HG02642 (cell line): ENCODE data around the gene BANF2.
"Not testable (repeated sequence)": the region's sequence is repeated elsewhere in the genome, so short reads cannot be mapped to it uniquely, and the experiment has no call there.

ENCODE experiments used
- ATAC-seq: cut with Tn5 transposase; IDR thresholded peaks from one replicate; pipeline ENCODE4 v1.9.1; 2021; ENCODE audit warnings: mild to moderate bottlenecking; ENCODE audit not compliant: unreplicated experiment, poor library complexity

The BANF2 gene

DNA sequence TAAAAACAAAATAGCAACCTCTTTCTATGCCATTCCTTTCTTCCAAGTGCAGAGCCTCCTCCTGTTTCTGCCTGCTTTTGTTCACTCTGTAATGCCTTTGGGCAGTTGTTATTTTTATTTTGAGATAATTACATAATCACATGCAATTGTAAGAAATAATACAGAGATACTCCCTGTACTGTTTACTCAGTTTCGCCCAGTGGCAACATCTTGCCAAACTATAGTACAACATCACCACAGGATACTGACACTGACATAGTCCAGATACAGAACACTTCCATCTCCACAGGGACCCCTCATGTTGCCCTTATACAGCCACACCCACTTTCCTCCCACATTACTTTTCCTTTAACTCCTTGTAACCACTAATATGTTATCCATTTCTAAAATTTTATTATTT, 59.7 kb downstream of the BANF2 start:
- no peak for ATAC-seq

DNA sequence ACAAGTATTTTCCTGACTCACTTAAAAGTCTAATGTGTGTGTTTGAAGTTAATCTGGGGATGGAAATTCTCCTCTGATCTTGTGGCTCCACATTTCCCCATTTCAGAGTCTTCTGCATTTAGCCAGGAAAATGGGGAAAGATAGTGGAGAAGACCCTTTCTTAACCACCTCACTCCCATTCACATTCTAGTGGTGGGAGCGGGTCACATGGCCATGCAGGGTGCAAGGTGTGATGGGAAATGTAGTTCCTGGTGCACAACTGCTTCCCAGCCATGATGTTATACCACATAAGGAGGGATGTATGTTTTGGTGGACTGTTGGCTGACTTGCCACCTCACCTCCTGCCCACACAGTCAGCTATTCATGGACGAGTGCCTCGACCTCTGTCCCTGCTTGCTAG, 61.8 kb downstream of the BANF2 start:
- ATAC-seq, result no peak

DNA sequence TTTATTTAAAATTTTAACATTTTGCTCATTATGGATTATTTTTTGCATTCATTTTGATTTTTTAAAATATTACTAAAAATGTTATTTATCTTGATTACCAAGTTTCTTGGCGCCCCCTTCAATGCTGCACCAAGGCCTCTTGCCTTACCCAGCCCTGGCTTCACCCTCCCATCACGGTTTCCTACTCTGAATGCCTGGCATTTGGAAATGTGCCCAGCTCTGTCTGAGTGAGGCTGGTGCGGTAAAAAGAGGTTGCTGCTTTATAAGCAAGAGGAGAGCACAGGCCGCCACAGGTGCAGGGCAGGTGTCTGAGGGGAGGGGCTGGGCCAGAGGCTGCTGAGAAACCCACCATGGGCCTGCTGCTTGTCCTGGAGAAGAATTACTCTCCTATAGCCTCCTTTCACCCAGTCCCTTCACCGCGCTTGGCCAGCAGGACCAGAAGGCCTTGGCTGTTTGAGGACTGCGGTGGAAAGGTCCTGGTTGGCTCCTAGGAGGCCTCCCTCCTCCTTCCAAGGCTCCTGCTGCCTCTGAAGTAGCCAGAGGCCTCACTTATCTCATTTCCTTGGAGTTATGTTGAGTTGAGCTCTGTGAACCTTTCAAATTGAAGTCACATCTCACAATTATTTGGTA, 62.6 kb downstream of the BANF2 start:
- no peak for ATAC-seq

DNA sequence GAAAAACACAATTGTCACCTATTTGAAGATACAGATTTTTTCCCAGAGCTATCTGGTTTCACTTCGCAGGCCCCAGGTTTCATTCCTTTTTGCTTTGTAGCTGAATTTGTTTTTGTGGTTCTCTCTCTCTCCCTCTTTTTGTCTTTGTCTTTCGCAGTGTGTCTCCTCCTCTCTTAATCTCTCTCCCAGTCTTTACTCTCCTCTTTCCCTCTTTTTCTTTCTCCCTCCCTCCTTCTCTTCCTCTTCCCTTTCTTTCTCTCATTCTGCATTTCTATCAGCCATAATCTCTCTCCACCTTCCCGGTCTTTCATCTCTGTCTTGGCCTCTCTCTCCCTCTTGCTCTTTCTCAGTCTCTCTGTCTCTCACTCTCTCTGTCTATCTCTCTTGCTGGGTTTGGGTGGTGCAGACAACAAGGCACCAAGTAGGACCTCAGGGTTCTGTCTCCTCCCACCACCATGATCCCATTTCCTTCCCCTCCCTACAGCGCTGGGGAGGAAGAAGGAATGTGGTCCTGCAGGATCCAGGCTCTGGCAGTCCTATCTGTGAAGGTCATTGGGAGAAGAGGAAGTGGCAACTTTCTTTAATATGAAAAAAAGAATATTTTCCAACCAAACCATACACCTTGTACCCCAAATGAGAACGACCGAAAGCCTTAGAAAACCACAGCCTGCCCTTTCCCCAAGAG, 63.2 kb downstream of the BANF2 start:
- ATAC-seq, result no peak

DNA sequence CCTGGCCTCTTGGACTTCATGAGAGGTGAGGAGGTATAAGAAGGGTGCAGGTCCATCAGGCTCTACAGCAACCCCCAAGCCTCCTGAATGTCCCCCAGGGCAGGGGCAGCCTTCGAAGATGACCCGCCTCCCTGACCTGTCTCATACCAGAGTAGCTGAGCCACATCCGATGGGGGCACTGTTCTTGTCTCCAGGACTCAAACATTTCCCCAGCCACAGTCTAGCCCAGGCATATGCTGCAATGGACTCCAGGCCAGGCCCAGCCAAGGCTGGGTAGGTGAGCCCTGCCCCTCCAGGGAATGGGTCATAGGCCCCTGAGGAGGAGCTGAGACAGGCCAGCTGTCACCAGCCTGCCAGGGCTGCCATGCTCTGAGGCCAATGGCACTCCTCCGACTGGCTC, 65.3 kb downstream of the BANF2 start:
- ATAC-seq, result no peak

DNA sequence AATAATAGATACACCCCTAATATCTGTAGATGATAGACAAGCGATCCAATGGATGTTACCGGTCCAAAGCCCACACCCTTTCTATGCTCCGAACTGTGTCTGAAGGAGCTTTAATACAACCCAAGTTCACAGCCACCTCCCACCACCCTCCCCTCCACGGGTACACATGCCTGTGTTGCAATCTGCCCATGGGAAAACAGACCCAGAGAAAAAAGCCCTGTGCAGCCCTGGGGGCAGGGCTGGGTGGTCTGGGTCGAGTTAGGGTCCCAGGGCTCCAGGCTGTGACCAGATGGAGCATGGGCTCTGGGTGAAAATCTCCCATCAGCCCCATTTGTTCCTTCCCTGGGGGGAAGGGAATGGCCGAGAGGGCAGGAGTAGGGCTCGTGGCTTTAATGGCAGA, 65.8 kb downstream of the BANF2 start:
- ATAC-seq, result no peak

DNA sequence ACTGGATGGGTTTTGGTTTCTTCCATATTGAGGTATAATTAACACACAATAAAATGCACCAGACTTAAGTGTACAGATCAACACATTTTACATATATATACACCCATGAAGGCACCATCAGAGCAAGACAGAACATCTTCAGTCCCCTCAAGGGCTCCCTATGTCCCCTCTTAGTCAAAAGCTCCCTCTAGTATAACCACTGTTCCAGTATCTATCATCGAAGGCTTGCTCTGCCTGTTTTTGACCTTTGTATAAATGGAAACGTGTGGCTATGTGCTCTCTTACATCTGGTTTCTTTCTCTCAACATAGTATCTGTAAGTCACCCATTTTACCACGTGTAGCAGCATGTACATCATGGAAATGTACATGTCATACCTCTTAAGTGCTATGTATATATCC, 66.5 kb downstream of the BANF2 start:
- ATAC-seq, result no peak

DNA sequence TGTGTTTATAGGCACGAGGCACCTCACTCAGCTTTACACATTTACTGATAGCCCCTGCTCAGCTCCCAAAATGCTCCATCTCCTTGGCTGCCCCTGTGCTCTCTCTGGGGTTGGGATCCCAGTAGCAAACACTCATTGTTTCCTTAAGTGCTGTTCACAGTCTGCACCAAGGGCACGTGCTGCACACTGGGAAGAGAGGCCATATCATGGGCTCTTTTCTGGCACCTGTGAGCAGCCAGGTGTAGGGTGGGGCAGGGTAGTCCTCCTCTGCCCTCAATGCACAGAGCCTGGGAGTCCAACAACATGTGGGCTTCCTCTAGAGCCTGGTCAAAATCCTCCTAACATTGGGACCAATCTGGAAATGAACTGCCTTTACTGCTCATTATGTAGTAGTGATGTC, 67.9 kb downstream of the BANF2 start:
- no peak for ATAC-seq

DNA sequence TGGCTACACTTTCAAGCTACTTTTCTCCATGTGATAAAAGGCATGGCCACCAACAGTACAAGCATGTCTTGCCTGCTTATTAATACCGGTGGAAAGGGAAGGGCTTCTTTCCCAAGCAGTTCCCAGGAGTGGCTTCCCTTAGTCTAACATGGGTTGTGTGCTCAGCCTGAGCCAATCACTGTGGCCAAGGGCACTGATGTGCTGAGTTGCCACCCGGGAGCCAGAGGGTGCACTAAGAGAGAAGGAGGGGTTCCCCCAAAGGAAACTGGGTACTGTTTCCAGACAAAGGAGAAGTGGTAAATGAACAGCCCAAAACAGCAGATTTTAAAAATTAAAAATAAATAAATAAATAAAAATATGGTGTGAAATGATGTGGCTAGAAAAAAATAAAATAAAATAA, 68.5 kb downstream of the BANF2 start:
- ATAC-seq, result no peak

DNA sequence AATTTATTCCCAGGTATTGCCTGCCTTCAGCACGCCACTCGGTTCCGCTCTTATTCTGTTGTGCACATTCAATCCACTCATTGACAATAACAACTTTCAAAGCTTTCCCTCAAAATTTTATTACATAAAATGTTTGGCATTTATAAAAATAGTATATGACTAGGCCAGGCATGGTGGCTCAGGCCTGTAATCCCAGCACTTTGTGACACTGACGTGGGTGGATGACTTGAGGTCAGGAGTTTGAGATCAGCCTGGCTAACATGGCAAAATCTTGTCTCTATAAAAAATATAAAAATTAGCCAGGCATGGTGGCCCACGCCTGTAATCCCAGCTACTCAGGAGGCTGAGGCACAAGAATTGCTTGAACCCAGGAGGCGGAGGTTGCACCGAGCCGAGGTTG, 70.0 kb downstream of the BANF2 start:
- not testable (repeated sequence) for ATAC-seq

DNA sequence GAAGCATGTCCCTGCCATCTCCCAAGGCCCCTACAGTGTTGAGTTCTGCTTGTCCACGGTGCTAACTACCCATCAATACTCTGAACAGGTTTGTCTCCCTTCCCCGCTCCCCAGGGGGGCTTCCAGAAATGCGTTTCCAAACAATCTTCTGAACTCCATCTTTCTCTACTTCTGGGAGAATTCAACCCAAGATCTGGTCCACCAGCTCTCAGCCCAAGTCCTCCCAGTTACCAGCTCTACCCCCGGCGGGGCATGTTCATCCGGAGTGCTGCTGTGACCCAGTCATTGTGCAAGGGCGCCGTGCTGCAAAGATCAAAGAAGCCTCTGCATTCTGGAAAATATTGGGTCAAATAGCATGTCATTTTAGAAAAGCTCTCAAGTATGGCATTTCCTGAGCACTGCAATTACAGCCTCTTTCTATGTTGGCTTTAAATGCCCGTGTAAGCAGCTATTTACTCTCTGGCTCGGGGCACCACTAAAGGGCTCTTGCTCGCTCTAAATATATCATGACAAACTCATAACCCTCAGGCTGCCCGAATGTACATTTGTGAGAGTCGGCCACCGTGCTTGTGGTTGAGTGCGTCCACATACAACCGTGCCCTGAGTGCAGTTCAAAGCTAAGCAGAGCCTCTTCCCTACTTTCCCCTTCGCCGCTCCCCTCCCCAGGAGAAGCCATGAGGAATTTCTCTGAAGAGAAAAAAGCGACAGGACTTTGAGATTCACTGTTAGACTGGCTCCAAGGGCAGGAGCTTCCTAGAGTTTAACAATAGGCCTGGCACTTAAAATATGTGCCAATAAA, 71.6 kb downstream of the BANF2 start:
- no peak for ATAC-seq

DNA sequence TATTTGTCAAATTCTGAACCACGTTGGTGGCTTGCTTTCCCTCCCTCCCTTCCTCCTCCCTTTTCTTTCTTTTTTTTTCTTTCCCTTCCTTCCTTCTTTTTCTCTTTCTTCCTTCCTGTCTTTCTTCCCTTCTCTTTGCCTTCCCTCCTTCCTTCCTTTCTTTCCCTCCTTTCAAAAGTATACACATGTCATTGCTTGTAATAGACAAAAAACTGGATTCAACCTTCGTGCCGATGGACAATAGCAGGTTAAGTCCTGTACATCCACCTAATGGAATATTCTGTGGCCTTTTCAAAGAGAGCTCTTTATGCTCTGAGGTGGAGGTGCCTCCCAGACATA, 72.2 kb downstream of the BANF2 start:
- no peak for ATAC-seq

DNA sequence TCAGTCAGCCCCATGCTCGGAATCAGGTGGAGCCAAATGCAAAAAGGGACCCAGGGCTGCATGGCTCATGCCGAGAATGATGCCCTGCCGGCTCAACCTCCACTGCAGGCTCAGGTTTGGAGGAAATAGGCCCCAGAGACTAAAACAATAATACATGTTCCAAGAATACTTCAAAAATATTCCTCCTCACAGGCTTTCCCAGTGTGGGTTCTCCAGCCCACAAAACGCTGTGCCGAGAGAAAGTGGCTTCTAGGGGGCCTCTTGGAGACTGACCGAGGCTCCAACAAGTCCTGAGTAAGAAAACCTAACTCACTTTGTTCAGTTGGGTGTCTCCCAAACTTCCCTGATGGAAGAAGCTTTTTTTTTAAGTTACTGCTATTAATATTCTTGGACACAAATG, 73.9 kb downstream of the BANF2 start:
- no peak for ATAC-seq

DNA sequence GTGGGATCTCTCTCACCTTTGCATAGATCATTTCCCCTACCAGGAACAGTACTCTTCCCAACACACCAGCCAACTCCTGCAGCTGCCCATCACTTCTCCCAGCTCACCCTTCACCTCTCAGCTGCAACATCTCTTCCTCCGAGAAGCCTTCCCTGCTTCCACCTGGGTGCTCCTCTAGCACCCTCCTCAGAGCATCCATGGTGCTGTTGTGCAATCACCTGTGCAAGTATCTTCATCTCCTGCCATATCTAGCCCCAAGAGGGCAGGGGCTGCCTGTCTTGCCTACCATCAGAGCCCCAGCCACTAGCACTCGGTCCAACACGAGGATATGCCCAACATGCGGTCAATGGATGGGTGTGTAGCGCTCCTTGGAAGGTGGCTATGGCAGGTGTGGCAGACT, 75.8 kb downstream of the BANF2 start:
- ATAC-seq, result no peak

DNA sequence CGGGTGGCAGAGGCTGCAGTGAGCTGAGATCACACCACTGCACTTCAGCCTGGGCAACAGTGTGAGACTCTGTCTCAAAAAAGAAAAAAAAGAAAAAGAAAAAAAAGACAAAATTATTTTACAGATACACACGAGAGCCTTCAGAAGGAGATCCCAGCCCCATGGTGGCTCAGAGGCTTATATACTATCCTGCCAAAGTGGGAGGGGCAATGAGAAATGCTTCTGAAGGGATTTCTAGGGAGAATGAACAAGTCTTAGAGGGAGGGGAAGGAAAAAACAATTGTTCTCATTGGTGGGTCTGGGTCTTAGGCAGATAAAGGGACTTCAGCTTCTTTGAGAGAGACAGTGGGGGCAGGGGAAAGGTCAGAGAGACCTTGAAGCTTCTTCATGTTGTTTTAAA, 76.8 kb downstream of the BANF2 start:
- no peak for ATAC-seq

DNA sequence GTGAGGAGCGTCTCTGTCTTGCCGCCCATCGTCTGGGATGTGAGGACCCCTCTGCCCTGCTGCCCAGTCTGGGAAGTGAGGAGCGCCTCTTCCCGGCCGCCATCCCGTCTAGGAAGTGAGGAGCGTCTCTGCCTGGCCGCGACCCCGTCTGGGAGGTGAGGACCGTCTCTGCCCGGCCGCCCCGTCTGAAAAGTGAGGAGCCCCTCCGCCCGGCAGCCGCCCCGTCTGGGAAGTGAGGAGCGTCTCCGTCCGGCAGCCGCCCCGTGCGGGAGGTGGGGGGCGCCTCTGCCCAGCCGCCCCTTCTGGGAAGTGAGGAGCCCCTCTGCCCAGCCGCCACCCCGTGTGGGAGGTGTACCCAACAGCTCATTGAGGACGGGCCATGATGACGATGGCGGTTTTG, 79.2 kb downstream of the BANF2 start:
- ATAC-seq, result not testable (repeated sequence)

DNA sequence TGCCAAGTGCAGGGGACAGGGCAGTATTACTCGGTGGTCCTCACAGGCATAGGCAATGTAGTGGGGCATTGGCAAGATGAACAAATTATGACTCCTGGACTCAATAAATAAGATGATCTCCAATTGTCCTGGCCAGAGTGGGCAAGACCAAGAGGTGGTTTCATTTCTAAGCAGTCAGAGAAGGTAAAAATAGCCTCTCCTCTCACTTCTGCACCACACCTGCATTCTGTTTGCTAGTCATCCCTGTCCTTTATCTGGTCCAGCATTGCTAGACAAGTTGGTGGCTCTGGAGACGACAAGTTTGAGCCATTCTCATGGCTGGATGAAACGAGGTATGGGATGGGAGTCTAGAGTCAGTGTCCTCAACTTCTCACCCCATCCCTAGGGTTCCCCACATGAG, 83.0 kb downstream of the BANF2 start:
- no peak for ATAC-seq

DNA sequence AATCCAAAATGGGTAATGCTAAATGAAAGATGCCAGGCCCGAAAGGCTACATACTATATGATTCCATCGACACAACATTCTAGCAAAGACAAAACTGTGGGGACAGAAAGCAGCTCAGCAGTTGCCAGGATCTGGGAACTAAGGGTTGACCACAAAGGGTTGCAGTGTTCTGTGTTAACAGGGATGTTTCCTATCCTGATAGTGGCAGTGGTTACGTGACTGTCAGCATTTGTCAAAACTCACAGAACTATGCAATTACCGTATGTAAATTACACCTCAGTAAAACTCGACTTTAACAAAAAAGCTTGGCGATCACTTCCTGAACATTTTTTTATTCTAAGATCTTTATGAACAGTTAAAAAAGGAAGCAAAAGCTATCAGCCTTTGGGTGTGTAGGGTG, 83.9 kb downstream of the BANF2 start:
- no peak for ATAC-seq

DNA sequence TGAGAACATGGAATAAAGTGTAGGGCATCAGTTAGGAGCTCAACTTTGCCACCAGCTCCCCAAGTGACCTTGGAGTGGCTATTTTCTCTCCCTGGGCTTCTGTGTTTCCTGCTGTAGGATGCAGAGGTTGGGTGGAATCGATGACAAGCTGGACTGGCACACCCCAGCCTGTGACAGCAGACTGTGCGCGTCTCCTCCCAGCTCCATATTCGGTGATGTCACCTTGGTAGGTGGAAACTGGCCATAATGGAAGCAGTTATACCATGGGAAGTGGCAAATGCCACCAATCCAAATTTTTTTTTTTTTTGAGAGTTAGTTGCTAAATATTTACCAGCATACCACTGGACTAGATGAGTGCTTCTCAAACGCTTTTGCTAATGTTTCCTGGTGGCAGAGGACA, 85.2 kb downstream of the BANF2 start:
- ATAC-seq, result no peak
